ENCODE measurements around the gene ZNF282.
"Not testable (repeated sequence)": the region's sequence is repeated elsewhere in the genome, so short reads cannot be mapped to it uniquely, and the experiment has no call there.

ZNF282 gene

GRCh38 chr7:149239345-149240143, 44.2 kb downstream of the ZNF282 start, which contains the start of gene ZNF212:
ZNF212 (plus strand) TSS chr7:149239651; CDS start chr7:149239779, 128 bp downstream.
- peak; percentile 93 for TF ChIP-seq CTCF (IDR thresholded peaks at IDR 0.05; ENCODE audit: borderline replicate concordance, control extremely low read depth, extremely low read depth, insufficient read depth, missing control alignments)
- DNase-seq (ENCODE audit: low spot score): peak; percentile 97
- in situ Hi-C loops (cut with MboI; ENCODE audit: low sequenced_read_pairs, unreplicated experiment): no loop called here

- no peak for DNase-seq (ENCODE audit: low spot score)
- in situ Hi-C loops (cut with MboI; ENCODE audit: low sequenced_read_pairs, unreplicated experiment): no loop called here
- TF ChIP-seq CTCF (IDR thresholded peaks at IDR 0.05; ENCODE audit: borderline replicate concordance, control extremely low read depth, extremely low read depth, insufficient read depth, missing control alignments): no peak
Measured at GRCh38 chr7:149240637-149241036, 45.3 kb downstream of the ZNF282 start.

- DNase-seq (ENCODE audit: low spot score): no peak
- TF ChIP-seq CTCF (IDR thresholded peaks at IDR 0.05; ENCODE audit: borderline replicate concordance, control extremely low read depth, extremely low read depth, insufficient read depth, missing control alignments): no peak
- in situ Hi-C loops (cut with MboI; ENCODE audit: low sequenced_read_pairs, unreplicated experiment): no loop called here
Measured at GRCh38 chr7:149241696-149242095, 46.4 kb downstream of the ZNF282 start.

GRCh38 chr7:149245244-149245643, 49.9 kb downstream of the ZNF282 start:
- in situ Hi-C loops (cut with MboI; ENCODE audit: low sequenced_read_pairs, unreplicated experiment): no loop called here
- TF ChIP-seq CTCF (IDR thresholded peaks at IDR 0.05; ENCODE audit: borderline replicate concordance, control extremely low read depth, extremely low read depth, insufficient read depth, missing control alignments): no peak
- DNase-seq (ENCODE audit: low spot score): no peak

- in situ Hi-C loops (cut with MboI; ENCODE audit: low sequenced_read_pairs, unreplicated experiment): no loop called here
- TF ChIP-seq CTCF (IDR thresholded peaks at IDR 0.05; ENCODE audit: borderline replicate concordance, control extremely low read depth, extremely low read depth, insufficient read depth, missing control alignments): no peak
- no peak for DNase-seq (ENCODE audit: low spot score)
Measured at GRCh38 chr7:149245744-149246143, 50.4 kb downstream of the ZNF282 start.

- no peak for TF ChIP-seq CTCF (IDR thresholded peaks at IDR 0.05; ENCODE audit: borderline replicate concordance, control extremely low read depth, extremely low read depth, insufficient read depth, missing control alignments)
- DNase-seq (ENCODE audit: low spot score): peak; percentile 45
- in situ Hi-C loops (cut with MboI; ENCODE audit: low sequenced_read_pairs, unreplicated experiment): no loop called here
Measured at GRCh38 chr7:149248777-149249176, 53.4 kb downstream of the ZNF282 start.

GRCh38 chr7:149250151-149250550, 54.8 kb downstream of the ZNF282 start:
- DNase-seq (ENCODE audit: low spot score); in situ Hi-C loops (cut with MboI; ENCODE audit: low sequenced_read_pairs, unreplicated experiment): not testable (repeated sequence)

GRCh38 chr7:149251518-149251917, 56.2 kb downstream of the ZNF282 start:
- DNase-seq (ENCODE audit: low spot score); in situ Hi-C loops (cut with MboI; ENCODE audit: low sequenced_read_pairs, unreplicated experiment): not testable (repeated sequence)
